ENCODE data around the gene GRIN3B.
"Not testable (repeated sequence)": the region's sequence is repeated elsewhere in the genome, so short reads cannot be mapped to it uniquely, and the experiment has no call there.

GRIN3B gene, protein sequence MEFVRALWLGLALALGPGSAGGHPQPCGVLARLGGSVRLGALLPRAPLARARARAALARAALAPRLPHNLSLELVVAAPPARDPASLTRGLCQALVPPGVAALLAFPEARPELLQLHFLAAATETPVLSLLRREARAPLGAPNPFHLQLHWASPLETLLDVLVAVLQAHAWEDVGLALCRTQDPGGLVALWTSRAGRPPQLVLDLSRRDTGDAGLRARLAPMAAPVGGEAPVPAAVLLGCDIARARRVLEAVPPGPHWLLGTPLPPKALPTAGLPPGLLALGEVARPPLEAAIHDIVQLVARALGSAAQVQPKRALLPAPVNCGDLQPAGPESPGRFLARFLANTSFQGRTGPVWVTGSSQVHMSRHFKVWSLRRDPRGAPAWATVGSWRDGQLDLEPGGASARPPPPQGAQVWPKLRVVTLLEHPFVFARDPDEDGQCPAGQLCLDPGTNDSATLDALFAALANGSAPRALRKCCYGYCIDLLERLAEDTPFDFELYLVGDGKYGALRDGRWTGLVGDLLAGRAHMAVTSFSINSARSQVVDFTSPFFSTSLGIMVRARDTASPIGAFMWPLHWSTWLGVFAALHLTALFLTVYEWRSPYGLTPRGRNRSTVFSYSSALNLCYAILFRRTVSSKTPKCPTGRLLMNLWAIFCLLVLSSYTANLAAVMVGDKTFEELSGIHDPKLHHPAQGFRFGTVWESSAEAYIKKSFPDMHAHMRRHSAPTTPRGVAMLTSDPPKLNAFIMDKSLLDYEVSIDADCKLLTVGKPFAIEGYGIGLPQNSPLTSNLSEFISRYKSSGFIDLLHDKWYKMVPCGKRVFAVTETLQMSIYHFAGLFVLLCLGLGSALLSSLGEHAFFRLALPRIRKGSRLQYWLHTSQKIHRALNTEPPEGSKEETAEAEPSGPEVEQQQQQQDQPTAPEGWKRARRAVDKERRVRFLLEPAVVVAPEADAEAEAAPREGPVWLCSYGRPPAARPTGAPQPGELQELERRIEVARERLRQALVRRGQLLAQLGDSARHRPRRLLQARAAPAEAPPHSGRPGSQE

GRCh38 chr19:1000095-1000494 lies at the start of gene GRIN3B:
GRIN3B (plus strand) TSS chr19:1000419; CDS start chr19:1000438, 19 bp downstream.
- DNase-seq, result no peak

DNA sequence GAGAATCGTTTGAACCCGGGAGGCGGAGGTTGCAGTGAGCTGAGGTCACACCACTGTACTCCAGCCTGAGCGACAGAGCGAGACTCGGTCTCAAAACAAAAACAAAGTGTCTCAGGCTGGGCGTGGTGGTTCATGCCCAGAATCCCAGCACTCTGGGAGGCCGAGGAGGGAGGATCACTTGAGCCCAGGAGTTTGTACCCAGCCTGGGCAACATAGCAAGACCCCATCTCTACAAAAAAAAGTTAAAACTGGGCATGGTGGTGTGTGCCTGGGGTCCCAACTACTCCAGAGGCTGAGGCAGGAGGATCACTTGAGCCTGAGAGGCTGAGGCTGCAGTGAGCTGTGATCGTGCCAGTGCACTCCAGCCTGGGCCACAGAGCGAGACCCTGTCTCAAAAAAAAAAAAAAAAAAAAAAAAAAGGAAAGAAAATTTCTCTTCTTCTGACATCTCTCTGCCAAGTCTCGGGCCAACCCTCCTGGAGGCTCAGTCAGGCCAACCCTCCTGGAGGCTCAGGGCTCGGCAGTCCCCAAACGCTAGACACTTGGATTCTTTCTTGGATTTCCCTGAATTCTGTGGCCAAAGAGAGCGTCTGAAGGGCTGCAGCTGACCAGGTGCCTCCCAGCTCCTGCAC lies 48.1 kb upstream of the GRIN3B start:
- no peak for DNase-seq

- DNase-seq, result no peak
Observed at GRCh38 chr19:952680-953444, 47.4 kb upstream of the GRIN3B start.

GRCh38 chr19:953445-954271 lies 46.6 kb upstream of the GRIN3B start:
- no peak for DNase-seq

DNA sequence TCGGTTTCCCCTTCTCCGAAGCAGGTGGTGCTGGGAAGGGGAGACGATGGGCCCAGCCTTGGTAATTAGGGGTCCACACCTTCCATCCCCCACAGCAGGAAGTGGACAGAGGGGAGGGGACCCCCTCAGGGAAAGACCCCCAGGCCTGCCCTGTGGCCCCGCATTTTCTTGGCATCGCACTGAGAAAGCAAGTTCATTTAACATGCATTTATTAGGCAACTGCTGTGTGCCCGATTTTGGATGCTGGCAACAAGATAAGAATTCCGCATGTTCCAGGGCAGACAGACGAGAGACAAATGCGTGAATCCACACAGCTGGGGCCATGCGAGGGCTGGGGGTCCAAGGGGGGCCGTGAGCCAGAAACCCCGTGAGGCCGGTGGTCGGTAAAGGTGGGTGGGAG lies 45.9 kb upstream of the GRIN3B start:
- no peak for DNase-seq

DNA sequence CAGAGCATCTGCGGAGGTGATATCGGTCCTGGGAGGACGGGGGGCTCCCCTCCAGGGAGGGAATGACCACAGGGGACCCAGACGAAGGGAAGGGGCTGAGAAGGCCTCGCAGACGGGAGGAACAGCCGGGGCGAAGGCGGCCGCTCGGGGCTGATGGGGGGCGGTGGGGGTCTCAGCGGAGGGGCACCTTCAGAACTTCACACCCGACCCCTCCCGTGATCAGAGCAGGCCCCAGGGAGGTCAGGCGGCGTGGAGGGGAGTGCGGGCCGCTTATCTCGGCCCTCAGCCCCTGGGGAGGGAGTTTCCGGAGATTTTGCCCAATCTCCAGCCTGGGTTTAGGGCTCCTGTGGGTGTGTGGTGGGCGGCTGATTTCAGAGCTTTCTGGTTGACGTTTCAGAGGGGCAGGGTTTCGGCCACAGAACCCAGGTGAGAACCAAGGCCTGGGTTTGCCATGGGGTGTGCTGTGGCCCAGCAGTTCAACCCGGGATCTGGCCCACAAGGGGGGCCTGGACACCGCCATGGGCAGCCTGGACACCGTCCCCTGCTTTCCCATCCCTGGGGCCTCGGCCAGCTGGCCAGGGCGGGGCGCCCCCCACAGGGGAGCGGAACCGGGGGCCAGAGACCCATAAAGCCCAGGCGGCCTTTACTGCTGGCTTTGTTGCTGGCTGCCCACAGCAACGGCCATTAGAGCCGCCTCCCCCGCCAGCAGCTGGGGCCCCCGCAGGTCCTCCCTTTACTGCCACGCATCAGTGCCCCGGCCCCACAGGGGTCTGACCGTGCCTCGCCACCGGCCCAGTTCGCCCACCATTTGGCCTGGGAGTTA lies 45.3 kb upstream of the GRIN3B start:
- no peak for DNase-seq

DNA sequence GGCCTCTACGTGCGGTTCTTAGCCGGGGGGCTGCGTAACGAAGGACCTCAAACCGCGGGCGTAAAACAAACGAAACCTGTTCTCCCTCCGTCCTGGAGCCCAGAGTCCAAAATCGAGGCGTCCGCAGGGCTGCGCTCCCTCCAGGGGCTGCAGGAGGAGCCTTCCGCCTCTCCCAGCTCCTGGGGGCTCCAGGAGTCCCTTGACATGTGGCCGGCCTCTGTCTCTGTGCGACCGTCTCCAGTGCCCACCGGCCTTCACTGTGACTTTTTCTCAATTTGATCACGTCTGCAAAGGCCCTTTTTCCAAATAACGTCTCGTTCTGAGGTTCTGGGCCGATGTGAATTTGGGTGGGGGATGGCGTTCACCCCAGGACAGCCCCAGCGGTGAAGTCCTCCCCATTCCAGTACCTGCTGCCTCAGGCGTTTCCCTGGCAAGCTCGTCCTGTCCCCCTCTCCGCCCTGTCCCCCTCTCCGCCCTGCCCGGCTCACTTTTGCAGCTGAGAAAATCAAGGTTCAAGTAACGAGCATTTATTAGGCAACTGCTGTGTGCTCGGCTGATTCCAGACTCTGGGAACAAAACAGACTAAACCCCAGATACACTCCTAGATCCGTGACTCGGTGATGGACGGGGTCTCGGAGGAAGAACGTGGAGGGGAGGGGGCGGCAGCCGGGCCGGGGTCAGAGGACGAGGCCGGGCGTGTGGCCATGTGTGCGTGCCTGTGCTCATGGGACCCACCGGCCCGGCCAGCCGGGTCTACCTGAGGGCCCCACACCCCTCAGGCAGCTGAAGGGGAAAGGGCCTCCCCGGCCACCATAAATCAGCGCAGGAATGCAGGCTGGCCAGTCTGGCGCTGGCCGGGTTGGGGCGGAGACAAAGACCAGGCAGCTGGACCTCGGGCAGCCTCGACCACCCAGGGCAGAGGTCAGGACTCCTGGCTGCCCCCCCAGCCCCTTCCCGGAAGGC lies 44.1 kb upstream of the GRIN3B start:
- DNase-seq, result no peak

GRCh38 chr19:956766-957440 lies 43.3 kb upstream of the GRIN3B start:
- no peak for DNase-seq

DNA sequence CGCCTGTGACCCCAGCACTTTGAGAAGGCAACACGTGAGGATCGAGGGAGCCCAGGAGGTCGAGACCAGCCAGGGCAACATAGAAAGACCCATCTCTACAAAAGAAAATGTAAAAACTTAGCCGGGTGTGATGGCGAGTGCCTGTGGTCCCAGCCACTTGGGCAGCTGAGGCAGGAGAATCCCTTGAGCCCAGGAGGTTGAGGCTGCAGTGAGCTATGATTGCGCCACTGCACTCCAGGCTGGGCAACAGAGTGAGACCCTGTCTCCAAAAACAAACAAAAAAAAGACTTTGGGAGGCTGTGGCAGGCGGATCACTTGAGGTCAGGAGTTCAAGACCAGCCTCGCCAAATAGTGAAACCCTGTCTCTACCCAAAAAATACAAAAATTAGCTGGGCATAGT lies 42.6 kb upstream of the GRIN3B start:
- DNase-seq, result not testable (repeated sequence)

DNA sequence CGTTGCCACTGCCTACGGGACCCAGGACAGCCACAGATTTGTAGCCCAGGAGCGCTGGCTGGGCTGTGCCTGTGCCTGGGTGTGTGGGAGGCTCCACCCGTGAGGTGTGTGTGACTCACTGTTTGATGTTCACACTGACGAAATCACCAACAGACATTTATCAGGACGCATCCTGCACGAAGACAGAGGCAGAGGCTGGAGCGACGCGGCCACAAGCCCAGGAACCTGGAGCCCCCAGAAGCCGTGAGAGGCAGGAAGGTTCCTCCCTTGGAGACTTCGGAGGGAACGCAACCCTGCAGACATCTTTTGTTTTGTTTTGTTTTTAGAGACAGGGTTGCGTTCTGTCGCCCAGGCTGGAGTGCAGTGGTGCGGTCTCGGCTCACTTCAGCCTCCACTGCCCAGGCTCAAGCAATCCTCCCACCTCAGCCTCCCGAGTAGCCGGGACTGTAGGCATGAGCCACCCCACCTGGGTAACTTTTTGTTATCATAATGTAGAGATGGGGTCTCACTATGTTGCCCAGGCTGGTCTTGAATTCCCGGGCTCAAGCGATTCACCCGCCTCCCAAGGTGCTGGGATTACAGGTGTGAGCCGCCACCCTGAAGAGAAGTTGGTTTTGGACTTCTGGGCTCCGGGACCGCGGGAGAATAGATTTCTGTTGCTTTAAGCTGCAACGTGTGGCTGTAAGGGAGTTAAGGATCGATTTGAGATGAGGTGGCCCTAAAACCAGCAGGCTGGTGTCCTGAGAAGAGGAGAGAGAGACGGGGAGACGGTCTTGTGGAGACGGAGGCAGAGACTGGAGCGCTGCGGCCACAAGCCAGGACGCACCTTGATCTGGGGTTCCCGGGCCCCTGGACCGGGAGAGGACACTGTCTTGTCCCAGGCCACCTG lies 41.0 kb upstream of the GRIN3B start:
- no peak for DNase-seq

- no peak for DNase-seq
Observed at GRCh38 chr19:960020-960419, 40.2 kb upstream of the GRIN3B start.

DNA sequence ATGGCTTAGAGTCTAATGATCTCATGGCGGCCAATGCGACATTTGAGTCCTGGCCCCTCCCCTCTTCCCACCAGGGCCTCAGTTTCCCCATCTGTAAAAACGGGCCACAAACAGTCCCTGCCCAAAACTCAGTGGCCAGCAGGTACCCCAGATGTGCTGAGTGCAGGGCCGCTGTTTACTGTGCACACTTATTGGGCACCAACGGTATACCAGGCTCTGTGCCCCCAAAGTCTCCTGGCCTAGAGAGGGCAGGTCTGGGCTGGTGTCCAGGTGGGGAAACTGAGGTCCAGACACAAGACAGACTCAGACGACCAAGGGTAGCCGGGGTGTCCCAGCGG lies 39.6 kb upstream of the GRIN3B start:
- no peak for DNase-seq

GRCh38 chr19:961866-962620 lies 38.2 kb upstream of the GRIN3B start:
- no peak for DNase-seq

DNA sequence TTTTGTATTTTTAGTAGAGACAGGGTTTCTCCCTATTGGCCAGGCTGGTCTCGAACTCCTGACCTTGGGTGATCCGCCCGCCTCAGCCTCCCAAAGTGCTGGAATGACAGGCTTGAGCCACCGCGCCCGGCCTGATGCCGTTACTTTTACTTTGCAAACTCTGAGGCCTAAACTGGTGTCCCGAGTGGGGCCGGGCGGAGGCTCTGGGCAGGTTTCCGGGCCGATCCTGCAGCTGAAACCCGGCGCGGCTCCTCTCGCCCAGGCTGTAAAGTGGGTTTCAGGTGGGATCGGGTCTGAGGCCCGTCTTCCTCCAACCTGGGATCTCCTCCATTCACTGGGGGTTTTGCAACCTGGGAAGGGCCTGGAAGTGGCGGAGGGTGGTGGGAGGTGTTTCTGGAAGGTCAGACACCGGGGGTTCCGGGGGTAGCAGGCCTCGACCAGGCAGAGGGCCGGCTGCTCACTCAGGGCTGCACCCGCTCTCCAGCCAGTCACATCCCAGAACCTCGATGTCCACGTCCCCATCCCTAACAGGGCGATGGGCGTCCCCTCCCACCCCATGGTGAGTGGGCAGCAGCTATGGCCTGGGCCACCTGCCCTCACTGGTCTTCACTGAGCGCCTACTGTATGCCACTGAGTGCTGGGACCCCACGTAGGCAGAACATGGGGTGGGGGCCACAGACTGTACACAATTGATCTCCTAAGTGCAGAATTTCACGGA lies 37.4 kb upstream of the GRIN3B start:
- DNase-seq, result no peak

DNA sequence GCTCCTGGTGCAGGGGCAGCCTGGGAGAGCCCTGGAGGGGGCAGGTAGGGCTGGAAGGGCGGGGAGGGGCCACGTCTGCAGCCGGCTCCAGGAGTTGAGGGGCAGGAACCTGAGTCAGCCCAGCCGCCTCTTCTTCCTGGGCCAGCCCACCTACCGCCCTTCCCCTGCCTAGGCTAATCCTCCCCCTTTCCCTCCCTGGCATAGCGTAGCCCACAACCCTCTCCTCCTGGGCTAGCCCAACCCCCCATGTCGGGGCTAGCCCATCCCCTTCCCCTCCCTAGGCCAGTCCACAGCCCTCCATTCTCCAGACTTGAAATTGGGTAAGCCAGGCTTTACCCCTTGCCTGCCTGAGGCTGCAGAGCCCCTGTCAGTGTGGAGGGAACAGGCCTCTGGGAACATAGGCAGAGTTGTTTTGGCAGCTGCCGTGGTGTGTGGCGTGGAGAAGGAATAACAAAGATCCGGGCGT lies 36.7 kb upstream of the GRIN3B start:
- no peak for DNase-seq

DNA sequence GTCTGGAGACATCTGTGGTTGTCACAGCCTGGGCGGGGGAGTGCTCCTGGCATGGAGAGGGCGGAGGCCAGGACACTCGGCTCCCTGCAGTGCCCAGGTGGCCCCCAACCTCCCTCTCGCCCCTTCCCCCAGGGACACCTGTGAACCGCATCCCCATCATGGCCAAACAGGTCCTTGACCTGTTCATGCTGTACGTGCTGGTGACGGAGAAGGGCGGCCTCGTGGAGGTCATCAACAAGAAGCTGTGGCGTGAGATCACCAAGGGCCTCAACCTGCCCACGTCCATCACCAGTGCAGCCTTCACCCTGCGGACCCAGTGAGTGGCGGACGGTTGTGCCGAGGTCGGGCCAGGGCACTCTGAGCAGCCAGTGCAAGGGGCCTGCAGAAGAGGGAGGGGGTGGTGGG lies 36.1 kb upstream of the GRIN3B start:
- DNase-seq, result no peak
